Natural killer cell (primary cell): ENCODE measurements around the gene IL3RA. TPM values are rescaled to one million over a fixed set of nuclear protein-coding genes. Genes with fewer than 3 reads are reported as not detected.
A peak's percentile ranks its signal among the peaks of the same experiment; 100 is the strongest.

Source experiments
- ATAC-seq, 3 donors: fragments of 150-1000 bp in 2 of 3; fragments of 200-7000 bp in 1 of 3; cut with Tn5 transposase; 1 replicate in 1 of 3; 2 replicates in 2 of 3; pipeline ENCODE4 v1.10.0; 2021; ENCODE audit warnings: mild to moderate bottlenecking in 2 of 3, moderate library complexity in 2 of 3
- DNase-seq, 2 donors: peaks; one replicate each; pipeline versions ENCODE4 v3.0.0 to v3.0.0-alpha.2; 2013 to 2021; ENCODE audit warnings: mixed read lengths in 1 of 2
- H3K27ac ChIP-seq: one replicate; pipeline ENCODE4 v1.5.1; 2013; ENCODE audit warnings: mild to moderate bottlenecking, low read length
- H3K27me3 ChIP-seq: one replicate; pipeline ENCODE4 v1.6.1; 2013; ENCODE audit warnings: low read length; ENCODE audit not compliant: control insufficient read depth, insufficient read depth
- H3K36me3 ChIP-seq: one replicate; pipeline ENCODE4 v1.6.1; 2013; ENCODE audit warnings: low read length; ENCODE audit not compliant: control insufficient read depth, insufficient read depth
- H3K4me1 ChIP-seq: one replicate; pipeline ENCODE4 v1.6.1; 2013; ENCODE audit warnings: low read length; ENCODE audit not compliant: control insufficient read depth, insufficient read depth
- H3K4me3 ChIP-seq: one replicate; pipeline ENCODE4 v1.5.1; 2013; ENCODE audit warnings: low read length
- H3K9me3 ChIP-seq: one replicate; pipeline ENCODE4 v1.6.1; 2013; ENCODE audit warnings: low read length; ENCODE audit not compliant: control insufficient read depth, insufficient read depth
- H3K27ac Mint-ChIP-seq, 2 donors: one replicate each; pipeline ENCODE4 v1.8.0; 2022; ENCODE audit warnings: mild to moderate bottlenecking in 2 of 2, mixed read lengths in 2 of 2, moderate library complexity in 1 of 2
- H3K27me3 Mint-ChIP-seq, 2 donors: one replicate each; pipeline ENCODE4 v1.8.0; 2022; ENCODE audit warnings: low read depth in 2 of 2, mixed read lengths in 2 of 2
- H3K36me3 Mint-ChIP-seq: one replicate; pipeline ENCODE4 v1.8.0; 2022; ENCODE audit warnings: mixed read lengths
- H3K4me1 Mint-ChIP-seq, 2 donors: one replicate each; pipeline ENCODE4 v1.8.0; 2022; ENCODE audit warnings: mixed read lengths in 2 of 2
- H3K4me3 Mint-ChIP-seq: one replicate; pipeline ENCODE4 v1.8.0; 2022; ENCODE audit warnings: mild to moderate bottlenecking, moderate library complexity, mixed read lengths
- H3K9me3 Mint-ChIP-seq, 2 donors: one replicate each; pipeline ENCODE4 v1.8.0; 2022; ENCODE audit warnings: mixed read lengths in 2 of 2
- CTCF ChIP-seq: fragments of 200-600 bp; IDR thresholded peaks from one replicate; pipeline ENCODE4 v1.8.0; 2022; ENCODE audit warnings: antibody characterized with exemption
- WGBS: methylation state at CpG from one replicate; pipeline ENCODE4 v1.1.7; 2013; ENCODE audit warnings: missing lambda C conversion rate; ENCODE audit not compliant: insufficient coverage; 5-methylcytosine and 5-hydroxymethylcytosine counted together
- intact Hi-C: fragments of 100-400 bp; cut with micrococcal nuclease; formaldehyde crosslinking; loops from one replicate; pipeline ENCODE4 v1.14.2; 2022
- total RNA-seq, 4 donors: library from RNA; stranded (reverse); fragments of 120-200 nt in 1 of 4; gene quantifications; one replicate each; pipeline versions ENCODE4 v1.2.3 to v1.2.4, GENCODE V29; 2013 to 2022

The IL3RA gene
- total RNA-seq, 3 donors from 2014 or later (not counting 1 experiment from before 2014, with no cell fraction given): 3.3 to 97.9 (median 4.4) TPM

GRCh38 chrX:1357993-1358392, 21.4 kb downstream of the IL3RA start:
- H3K27me3 Mint-ChIP-seq: no peaks in the 10 kb centered on the region
- 98% methylated on average over 9 of the region's 10 CpGs for WGBS
- intact Hi-C loops: no loop called here
- TF ChIP-seq CTCF: no peak
- no peak overlapping the region for H3K4me3 Mint-ChIP-seq
- H3K27ac Mint-ChIP-seq: no peak overlapping the region
- H3K9me3 ChIP-seq: peaks cover 5% of the 10 kb centered on the region
- H3K4me1 Mint-ChIP-seq: peaks cover 0 to 7% of the 10 kb centered on the region in 2 donors
- DNase-seq (no peak), ATAC-seq (no peak)
- no peaks in the 10 kb centered on the region for H3K27me3 ChIP-seq
- H3K4me3 ChIP-seq: no peak overlapping the region
- H3K36me3 Mint-ChIP-seq: no peaks in the 10 kb centered on the region
- H3K4me1 ChIP-seq: peaks cover 3% of the 10 kb centered on the region
- H3K9me3 Mint-ChIP-seq: peaks cover 0 to 7% of the 10 kb centered on the region in 2 donors
- no peak overlapping the region for H3K27ac ChIP-seq
- peaks cover 3% of the 10 kb centered on the region for H3K36me3 ChIP-seq

GRCh38 chrX:1358793-1359476, 22.4 kb downstream of the IL3RA start:
- Mint-ChIP-seq H3K4me1 (peaks cover 0 to 7% of the 10 kb centered on the region in 2 donors), H3K27me3 (no peaks in the 10 kb centered on the region), H3K9me3 (peaks cover 0 to 7% of the 10 kb centered on the region in 2 donors), H3K27ac (no peak overlapping the region), H3K36me3 (no peaks in the 10 kb centered on the region), H3K4me3 (no peak overlapping the region)
- WGBS: 89% methylated on average over 5 of the region's 6 CpGs
- intact Hi-C loops: no loop called here
- DNase-seq: no peak
- Histone ChIP-seq H3K4me1 (peaks cover 3% of the 10 kb centered on the region), H3K36me3 (peaks cover 3% of the 10 kb centered on the region), H3K27me3 (no peaks in the 10 kb centered on the region), H3K9me3 (peaks cover 5% of the 10 kb centered on the region), H3K4me3 (no peak overlapping the region), H3K27ac (no peak overlapping the region)
- no peak for TF ChIP-seq CTCF
- peak in 1 of 3 donors; percentile 36 for ATAC-seq

GRCh38 chrX:1359477-1359873, 22.9 kb downstream of the IL3RA start:
- H3K4me1 ChIP-seq: peaks cover 3% of the 10 kb centered on the region
- no peak for TF ChIP-seq CTCF
- ATAC-seq (no peak), DNase-seq (no peak)
- Mint-ChIP-seq H3K9me3 (peaks cover 0 to 7% of the 10 kb centered on the region in 2 donors), H3K36me3 (no peaks in the 10 kb centered on the region), H3K4me1 (peaks cover 0 to 1% of the 10 kb centered on the region in 2 donors), H3K27me3 (no peaks in the 10 kb centered on the region), H3K4me3 (no peak overlapping the region), H3K27ac (no peak overlapping the region)
- H3K9me3 ChIP-seq: peaks cover 5% of the 10 kb centered on the region
- H3K27ac ChIP-seq: no peak overlapping the region
- H3K27me3 ChIP-seq: no peaks in the 10 kb centered on the region
- 92% methylated on average over 4 of the region's 4 CpGs for WGBS
- peaks cover 5% of the 10 kb centered on the region for H3K36me3 ChIP-seq
- intact Hi-C loops: no loop called here
- H3K4me3 ChIP-seq: no peak overlapping the region

- Histone ChIP-seq H3K4me3 (no peak overlapping the region), H3K36me3 (peaks cover 6% of the 10 kb centered on the region), H3K27me3 (no peaks in the 10 kb centered on the region), H3K27ac (no peak overlapping the region), H3K9me3 (peaks cover 5% of the 10 kb centered on the region), H3K4me1 (peaks cover 3% of the 10 kb centered on the region)
- DNase-seq (no peak), ATAC-seq (no peak)
- H3K4me3 Mint-ChIP-seq: no peak overlapping the region
- intact Hi-C loops: no loop called here
- peaks cover 0 to 7% of the 10 kb centered on the region in 2 donors for H3K9me3 Mint-ChIP-seq
- H3K27ac Mint-ChIP-seq: no peak overlapping the region
- H3K27me3 Mint-ChIP-seq: no peaks in the 10 kb centered on the region
- 95% methylated on average over 2 of the region's 2 CpGs for WGBS
- TF ChIP-seq CTCF: no peak
- no peaks in the 10 kb centered on the region for H3K4me1 Mint-ChIP-seq
- H3K36me3 Mint-ChIP-seq: no peaks in the 10 kb centered on the region
These were observed 23.6 kb downstream of the IL3RA start for GRCh38 chrX:1360171-1360570.
